Nephron (organoid): ENCODE results near the gene AANAT.

ENCODE experiments used
- H3K27ac Mint-ChIP-seq, 3 experiments: 2 replicates each; pipeline ENCODE4 v1.8.0; 2020; ENCODE audit warnings: mixed read lengths in 3 of 3, mild to moderate bottlenecking in 2 of 3, moderate library complexity in 1 of 3
- H3K27me3 Mint-ChIP-seq: 2 replicates; pipeline ENCODE4 v1.8.0; 2021; ENCODE audit warnings: low read depth, mild to moderate bottlenecking, moderate library complexity, mixed read lengths
- H3K36me3 Mint-ChIP-seq: 2 replicates; pipeline ENCODE4 v1.8.0; 2020; ENCODE audit warnings: low read depth, mixed read lengths
- H3K4me1 Mint-ChIP-seq: 2 replicates; pipeline ENCODE4 v1.8.0; 2020; ENCODE audit warnings: mixed read lengths
- H3K4me3 Mint-ChIP-seq, 3 experiments: 2 replicates each; pipeline ENCODE4 v1.8.0; 2020; ENCODE audit warnings: mild to moderate bottlenecking in 3 of 3, mixed read lengths in 3 of 3, moderate library complexity in 2 of 3
- H3K9me3 Mint-ChIP-seq: 2 replicates; pipeline ENCODE4 v1.8.0; 2020; ENCODE audit warnings: mixed read lengths
- CTCF ChIP-seq, 3 experiments: fragments of 200-600 bp; sonication (generic); IDR thresholded peaks; one replicate each; pipeline ENCODE4 v1.5.0; 2021; ENCODE audit warnings: antibody characterized with exemption in 3 of 3; ENCODE audit not compliant: unreplicated experiment in 3 of 3

Gene AANAT

DNA sequence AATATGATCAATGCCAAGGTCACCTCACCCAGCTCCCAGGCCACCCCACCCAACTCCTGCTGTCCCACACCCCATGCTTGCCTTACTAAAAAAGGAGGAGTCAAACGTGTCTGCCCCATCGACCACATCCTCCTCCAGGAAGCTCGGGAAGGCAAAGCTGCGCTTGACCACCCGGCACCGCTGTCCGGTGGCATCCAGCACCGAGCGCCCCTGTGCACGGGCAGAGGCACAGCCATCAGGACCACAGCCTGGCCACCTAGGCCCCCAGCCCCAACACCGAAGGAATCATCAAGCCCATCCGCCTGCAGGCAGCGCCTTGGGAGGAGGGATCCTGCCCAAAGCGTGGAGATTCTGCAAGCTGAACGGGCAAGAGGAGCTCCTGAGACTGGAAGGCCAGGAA, 10.2 kb downstream of the AANAT start:
- Mint-ChIP-seq H3K9me3 (no peaks in the 10 kb centered on the region), H3K4me3 (no peak overlapping the region), H3K27ac (no peak overlapping the region), H3K36me3 (no peaks in the 10 kb centered on the region), H3K4me1 (peaks cover 12% of the 10 kb centered on the region), H3K27me3 (no peaks in the 10 kb centered on the region)
- TF ChIP-seq CTCF (IDR thresholded peaks at IDR 0.05; ENCODE audit: unreplicated experiment in 3 of 3): no peak

DNA sequence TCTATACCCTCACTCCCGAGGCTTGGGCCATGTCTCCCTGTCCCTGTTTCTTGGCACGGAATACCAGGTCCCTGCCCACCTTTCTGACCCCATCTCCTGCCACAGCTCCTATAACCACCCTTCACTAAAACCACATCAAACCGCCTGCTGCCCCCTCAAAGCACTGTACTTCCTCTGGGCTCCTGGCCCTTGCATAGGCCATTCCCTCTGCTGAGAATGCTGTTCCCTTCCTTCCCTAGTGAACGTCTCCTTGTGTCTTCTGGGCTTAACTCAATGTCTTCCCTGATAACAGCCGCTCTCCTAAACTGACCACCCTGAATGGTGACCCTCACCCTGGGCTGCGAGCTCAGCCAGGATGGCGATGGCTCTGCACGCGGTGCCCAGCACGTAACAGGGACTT, 10.7 kb downstream of the AANAT start:
- Mint-ChIP-seq H3K4me3 (no peak overlapping the region), H3K27ac (no peak overlapping the region), H3K36me3 (no peaks in the 10 kb centered on the region), H3K9me3 (no peaks in the 10 kb centered on the region), H3K27me3 (no peaks in the 10 kb centered on the region), H3K4me1 (peaks cover 12% of the 10 kb centered on the region)
- TF ChIP-seq CTCF (IDR thresholded peaks at IDR 0.05; ENCODE audit: unreplicated experiment in 3 of 3): no peak

GRCh38 chr17:76478730-76479514, 11.5 kb downstream of the AANAT start:
- Mint-ChIP-seq H3K36me3 (no peaks in the 10 kb centered on the region), H3K4me1 (peaks cover 12% of the 10 kb centered on the region), H3K4me3 (no peak overlapping the region), H3K27ac (no peak overlapping the region), H3K27me3 (peaks cover 3% of the 10 kb centered on the region), H3K9me3 (no peaks in the 10 kb centered on the region)
- TF ChIP-seq CTCF (IDR thresholded peaks at IDR 0.05; ENCODE audit: unreplicated experiment in 3 of 3): no peak

DNA sequence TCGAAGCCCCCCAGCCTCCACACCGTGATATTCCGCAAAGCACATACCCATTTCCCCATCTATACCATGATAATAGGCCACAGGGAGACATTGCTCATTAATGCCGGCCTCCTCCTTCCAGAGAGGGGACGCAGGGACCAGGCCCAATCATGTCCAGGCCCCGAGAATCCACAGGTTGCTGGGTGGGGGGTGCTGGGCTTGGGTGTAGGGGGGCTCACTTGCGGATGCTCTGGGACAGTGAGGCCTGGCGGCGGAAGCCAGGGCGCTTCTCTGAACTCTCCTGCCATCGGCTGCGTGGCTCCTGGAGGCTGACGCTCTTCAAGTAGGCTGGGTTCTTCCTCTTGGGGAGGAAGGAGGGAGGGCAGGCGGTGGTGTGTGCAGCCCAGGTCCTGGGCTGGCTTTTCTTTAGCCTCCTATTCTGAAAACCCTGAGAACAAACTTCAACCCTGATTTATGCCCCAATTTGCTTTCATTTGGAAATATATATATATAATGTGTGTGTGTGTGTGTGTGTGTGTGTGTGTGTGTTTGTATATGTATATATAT, 12.2 kb downstream of the AANAT start:
- no peaks in the 10 kb centered on the region for H3K36me3 Mint-ChIP-seq
- TF ChIP-seq CTCF (IDR thresholded peaks at IDR 0.05; ENCODE audit: unreplicated experiment in 3 of 3): no peak
- H3K9me3 Mint-ChIP-seq: no peaks in the 10 kb centered on the region
- H3K4me3 Mint-ChIP-seq: no peak overlapping the region
- no peak overlapping the region for H3K27ac Mint-ChIP-seq
- H3K4me1 Mint-ChIP-seq: peaks cover 12% of the 10 kb centered on the region
- H3K27me3 Mint-ChIP-seq: peaks cover 3% of the 10 kb centered on the region

DNA sequence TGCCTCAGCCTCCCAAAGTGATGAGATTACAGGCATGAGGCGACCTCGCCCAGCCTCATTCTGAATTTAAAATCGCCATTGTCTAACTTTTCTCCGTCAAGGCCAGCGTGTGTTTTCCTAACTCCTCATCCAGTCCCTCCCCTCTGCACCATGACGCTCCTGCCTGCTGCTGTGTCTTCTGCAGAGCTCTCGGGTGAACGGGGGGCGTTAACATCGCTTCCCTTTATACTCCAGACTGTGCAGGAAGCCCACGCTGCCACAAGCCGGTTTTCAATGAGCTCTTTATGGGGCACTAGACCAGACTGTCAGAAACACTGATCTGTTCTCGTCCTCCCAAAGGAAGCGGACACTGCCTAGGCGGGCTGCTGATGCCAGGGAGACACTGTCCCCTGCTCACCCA, 13.2 kb downstream of the AANAT start:
- peaks cover 3% of the 10 kb centered on the region for H3K27me3 Mint-ChIP-seq
- TF ChIP-seq CTCF (IDR thresholded peaks at IDR 0.05; ENCODE audit: unreplicated experiment in 3 of 3): no peak
- no peaks in the 10 kb centered on the region for H3K9me3 Mint-ChIP-seq
- no peaks in the 10 kb centered on the region for H3K36me3 Mint-ChIP-seq
- peaks cover 12% of the 10 kb centered on the region for H3K4me1 Mint-ChIP-seq
- H3K27ac Mint-ChIP-seq: peak overlapping the region; percentile 11 to 62 (median 37)
- H3K4me3 Mint-ChIP-seq: no peak overlapping the region
